ENCODE results near the gene GANC.
"Not testable (repeated sequence)": the region's sequence is repeated elsewhere in the genome, so short reads cannot be mapped to it uniquely, and the experiment has no call there.

- TF ChIP-seq CTCF, POLR2A (IDR thresholded peaks at IDR 0.05): not testable (repeated sequence)
Measured at GRCh38 chr15:42316282-42316805, 43.3 kb downstream of the GANC start.
